Inferior parietal cortex (tissue), 1 donor: ENCODE measurements around the gene BHLHE41.

Experiments
- DNase-seq: peaks from one replicate; pipeline ENCODE4 v3.0.0-alpha.2; 2016; ENCODE audit errors: extremely low spot score

The BHLHE41 gene

DNA sequence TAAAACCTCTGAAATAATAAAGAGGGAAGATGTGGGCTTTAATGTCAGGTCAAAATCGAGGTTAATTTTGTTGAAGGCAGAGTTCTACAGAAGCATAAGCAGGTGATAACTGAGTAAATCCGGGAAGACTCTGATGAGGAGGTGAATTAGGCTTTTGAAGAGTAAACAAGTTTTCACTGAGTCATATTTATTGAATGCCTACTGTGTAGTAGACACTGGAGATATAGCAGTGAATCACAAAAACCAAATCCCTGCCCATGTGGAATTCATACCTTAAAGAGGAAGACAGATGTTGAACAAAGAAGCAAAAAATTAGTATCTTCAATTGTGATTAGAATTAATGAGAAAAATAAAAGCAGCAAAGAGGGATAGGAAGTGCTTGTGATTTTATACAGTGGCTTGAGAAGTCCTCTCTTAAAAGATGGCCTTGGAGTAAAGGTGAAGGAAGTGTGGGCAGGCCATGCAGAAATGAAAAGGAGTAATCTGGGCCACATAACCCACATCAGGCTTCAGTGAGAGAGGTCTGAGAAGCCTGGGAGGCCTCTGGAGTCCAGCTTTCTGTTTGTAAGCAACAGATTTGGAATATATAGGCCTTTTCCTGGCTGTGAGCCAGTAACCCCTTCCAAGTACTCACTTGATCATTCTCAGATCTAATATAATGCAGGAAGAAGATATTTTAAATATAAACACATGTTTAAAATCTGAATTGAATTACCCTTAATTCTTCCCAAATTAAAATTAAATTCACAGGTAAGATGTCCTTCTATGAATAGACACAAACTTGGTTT, 46.7 kb downstream of the BHLHE41 start:
- DNase-seq = no peak
